ENCODE results near the gene COMT.

GRCh38 chr22:20002128-20002527 lies 60.6 kb downstream of the COMT start:
- TF ChIP-seq POLR2AphosphoS5 (IDR thresholded peaks at IDR 0.05; ENCODE audit: low read depth, low read length) (no peak), REST (IDR thresholded peaks at IDR 0.05; ENCODE audit: insufficient read depth in 1 of 2, low read depth in 2 of 2, low read length in 1 of 2) (no peak), SIN3A (IDR thresholded peaks at IDR 0.05; ENCODE audit: borderline replicate concordance, insufficient read depth, low read depth, low read length) (no peak)
- TF ChIP-seq, protein P1, sequence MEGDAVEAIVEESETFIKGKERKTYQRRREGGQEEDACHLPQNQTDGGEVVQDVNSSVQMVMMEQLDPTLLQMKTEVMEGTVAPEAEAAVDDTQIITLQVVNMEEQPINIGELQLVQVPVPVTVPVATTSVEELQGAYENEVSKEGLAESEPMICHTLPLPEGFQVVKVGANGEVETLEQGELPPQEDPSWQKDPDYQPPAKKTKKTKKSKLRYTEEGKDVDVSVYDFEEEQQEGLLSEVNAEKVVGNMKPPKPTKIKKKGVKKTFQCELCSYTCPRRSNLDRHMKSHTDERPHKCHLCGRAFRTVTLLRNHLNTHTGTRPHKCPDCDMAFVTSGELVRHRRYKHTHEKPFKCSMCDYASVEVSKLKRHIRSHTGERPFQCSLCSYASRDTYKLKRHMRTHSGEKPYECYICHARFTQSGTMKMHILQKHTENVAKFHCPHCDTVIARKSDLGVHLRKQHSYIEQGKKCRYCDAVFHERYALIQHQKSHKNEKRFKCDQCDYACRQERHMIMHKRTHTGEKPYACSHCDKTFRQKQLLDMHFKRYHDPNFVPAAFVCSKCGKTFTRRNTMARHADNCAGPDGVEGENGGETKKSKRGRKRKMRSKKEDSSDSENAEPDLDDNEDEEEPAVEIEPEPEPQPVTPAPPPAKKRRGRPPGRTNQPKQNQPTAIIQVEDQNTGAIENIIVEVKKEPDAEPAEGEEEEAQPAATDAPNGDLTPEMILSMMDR (IDR thresholded peaks at IDR 0.05), result no peak

All from Panc1 (cell line).